Dendritic cell treated with granulocyte-macrophage colony-stimulating factor and Interleukin-4, amounts not matched to agents 40 ng/mL and 50 ng/mL, for 4 days (primary cell): ENCODE data around the gene SLC40A1.
A peak's percentile ranks its signal among the peaks of the same experiment; 100 is the strongest.

ENCODE experiments used
- H3K27ac Mint-ChIP-seq: one replicate; pipeline ENCODE4 v1.8.0; 2022; ENCODE audit warnings: mild to moderate bottlenecking, mixed read lengths
- H3K27me3 Mint-ChIP-seq: one replicate; pipeline ENCODE4 v1.8.0; 2022; ENCODE audit warnings: mild to moderate bottlenecking, mixed read lengths
- H3K36me3 Mint-ChIP-seq: one replicate; pipeline ENCODE4 v1.8.0; 2022; ENCODE audit warnings: low read depth, mixed read lengths
- H3K4me1 Mint-ChIP-seq: one replicate; pipeline ENCODE4 v1.8.0; 2022; ENCODE audit warnings: low read depth, mixed read lengths
- H3K4me3 Mint-ChIP-seq: one replicate; pipeline ENCODE4 v1.8.0; 2022; ENCODE audit warnings: mild to moderate bottlenecking, moderate library complexity, mixed read lengths
- H3K9me3 Mint-ChIP-seq: one replicate; pipeline ENCODE4 v1.8.0; 2022; ENCODE audit warnings: mixed read lengths
- intact Hi-C: fragments of 100-400 bp; cut with micrococcal nuclease; formaldehyde crosslinking; loops from one replicate; pipeline ENCODE4 v1.15.0; 2022

The SLC40A1 gene

DNA sequence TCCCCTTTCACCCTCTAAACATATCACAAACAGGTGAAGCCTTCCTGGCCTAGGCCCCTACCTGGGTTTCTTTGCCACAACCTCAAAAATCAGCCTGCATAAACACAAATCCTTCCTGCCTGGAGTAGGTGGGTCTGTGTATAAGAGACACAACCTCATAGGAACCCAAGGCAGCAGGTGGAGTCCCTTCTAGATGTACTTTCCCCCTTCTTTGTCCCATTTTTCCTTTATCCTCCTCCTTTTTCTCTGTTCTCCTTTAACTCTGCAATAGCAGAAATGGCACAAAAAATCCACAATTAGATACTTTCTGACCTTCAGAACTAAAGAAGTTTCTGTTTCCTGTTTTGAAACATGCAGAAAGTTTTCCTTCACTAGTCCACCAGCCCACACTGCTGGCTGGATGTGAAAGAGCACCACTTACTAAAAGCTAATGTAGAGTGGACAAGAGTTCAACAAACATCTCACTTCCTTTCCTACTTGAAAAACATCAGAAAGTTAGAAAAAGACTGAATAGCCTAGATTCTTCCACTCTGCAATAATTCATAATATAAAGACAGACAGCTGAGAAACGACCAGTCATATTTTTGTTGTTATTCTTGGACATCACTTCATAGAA, 11.2 kb downstream of the SLC40A1 start:
- H3K27ac Mint-ChIP-seq: peak overlapping the region; percentile 82
- peaks cover 65% of the 10 kb centered on the region for H3K4me1 Mint-ChIP-seq
- peaks cover 78% of the 10 kb centered on the region for H3K36me3 Mint-ChIP-seq

DNA sequence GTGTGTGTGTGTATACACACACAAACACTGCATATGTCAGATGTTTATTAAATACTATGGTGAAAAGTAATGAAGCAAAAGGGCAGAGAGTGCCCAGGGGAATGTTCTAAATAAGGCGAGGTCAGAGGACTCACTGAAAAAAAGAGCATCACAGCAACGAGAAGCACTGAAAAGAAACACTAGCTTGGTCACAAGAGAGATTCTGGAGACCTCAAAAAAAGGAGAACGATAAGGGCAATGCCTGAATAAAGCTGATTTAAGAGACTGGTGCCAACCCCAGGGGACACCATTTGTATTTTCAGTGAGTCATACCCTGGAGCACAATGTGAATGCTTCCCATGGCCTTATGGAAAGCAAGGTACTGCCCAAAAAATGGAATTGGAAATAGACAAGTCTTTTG, 14.5 kb downstream of the SLC40A1 start:
- Mint-ChIP-seq H3K36me3 (peaks cover 73% of the 10 kb centered on the region), H3K27me3 (no peaks in the 10 kb centered on the region), H3K9me3 (no peaks in the 10 kb centered on the region), H3K4me3 (no peak overlapping the region), H3K4me1 (peaks cover 55% of the 10 kb centered on the region), H3K27ac (peak overlapping the region; percentile 54)
- intact Hi-C loops: no loop called here

More for the DNA sequence above, 11.2 kb downstream of the SLC40A1 start:
- H3K27me3 Mint-ChIP-seq: no peaks in the 10 kb centered on the region
- H3K4me3 Mint-ChIP-seq: peak overlapping the region; percentile 51
- intact Hi-C loops: loop anchor here (2.0 kb wide), 1 partner anchor 55 kb away; no protein-coding TSS in a partner anchor
- no peaks in the 10 kb centered on the region for H3K9me3 Mint-ChIP-seq

DNA sequence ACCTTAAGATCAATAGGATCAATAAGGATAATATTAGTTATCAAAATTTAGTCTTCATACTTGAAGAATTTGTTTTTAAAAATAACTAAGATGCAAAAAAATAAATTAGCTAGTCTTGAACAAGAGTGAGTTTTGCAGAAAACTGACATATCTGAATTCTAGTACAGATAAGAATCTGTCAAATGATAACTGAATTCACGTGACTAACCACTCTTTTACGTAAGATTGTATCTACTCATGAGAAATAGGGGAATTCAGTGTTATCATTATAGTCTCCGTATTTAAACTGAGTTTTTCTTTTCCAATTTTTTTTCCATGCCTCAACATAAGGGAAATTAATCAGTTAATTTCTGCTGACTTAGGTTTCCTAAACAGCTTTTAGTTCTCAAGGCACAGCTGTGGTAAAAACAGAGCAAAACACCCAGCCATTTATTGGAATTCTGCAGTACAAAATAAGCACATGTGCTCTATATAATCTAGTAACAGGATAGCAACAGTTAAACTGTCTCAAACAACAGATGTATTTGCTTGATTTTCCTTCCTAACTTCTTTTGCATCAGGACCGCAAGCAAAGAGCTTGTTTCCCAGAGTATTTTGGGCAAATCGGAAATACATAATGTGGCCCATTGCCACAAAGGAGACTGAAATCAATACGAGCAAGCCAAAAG, 19.1 kb downstream of the SLC40A1 start:
- peaks cover 55% of the 10 kb centered on the region for H3K36me3 Mint-ChIP-seq
- no peaks in the 10 kb centered on the region for H3K9me3 Mint-ChIP-seq
- H3K4me3 Mint-ChIP-seq: no peak overlapping the region
- intact Hi-C loops: no loop called here
- H3K27ac Mint-ChIP-seq: no peak overlapping the region
- H3K4me1 Mint-ChIP-seq: peaks cover 39% of the 10 kb centered on the region
- H3K27me3 Mint-ChIP-seq: no peaks in the 10 kb centered on the region

DNA sequence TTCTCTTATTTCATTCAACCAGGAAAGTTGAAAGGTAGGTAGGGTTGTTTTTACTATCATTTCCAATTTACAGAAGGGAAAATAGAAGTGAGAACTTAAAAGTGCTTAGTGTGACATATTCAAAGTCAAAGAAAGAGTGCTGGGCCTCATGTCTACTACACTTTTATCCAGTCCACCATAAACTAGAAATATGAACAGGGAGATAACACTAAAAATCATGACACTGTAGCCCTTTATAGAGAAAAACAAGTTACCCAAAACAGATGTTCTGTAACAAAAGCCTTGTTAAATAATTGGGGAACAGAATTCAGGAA, 20.4 kb downstream of the SLC40A1 start:
- Mint-ChIP-seq H3K36me3 (peaks cover 43% of the 10 kb centered on the region), H3K9me3 (no peaks in the 10 kb centered on the region), H3K27ac (peak overlapping the region; percentile 1)

DNA sequence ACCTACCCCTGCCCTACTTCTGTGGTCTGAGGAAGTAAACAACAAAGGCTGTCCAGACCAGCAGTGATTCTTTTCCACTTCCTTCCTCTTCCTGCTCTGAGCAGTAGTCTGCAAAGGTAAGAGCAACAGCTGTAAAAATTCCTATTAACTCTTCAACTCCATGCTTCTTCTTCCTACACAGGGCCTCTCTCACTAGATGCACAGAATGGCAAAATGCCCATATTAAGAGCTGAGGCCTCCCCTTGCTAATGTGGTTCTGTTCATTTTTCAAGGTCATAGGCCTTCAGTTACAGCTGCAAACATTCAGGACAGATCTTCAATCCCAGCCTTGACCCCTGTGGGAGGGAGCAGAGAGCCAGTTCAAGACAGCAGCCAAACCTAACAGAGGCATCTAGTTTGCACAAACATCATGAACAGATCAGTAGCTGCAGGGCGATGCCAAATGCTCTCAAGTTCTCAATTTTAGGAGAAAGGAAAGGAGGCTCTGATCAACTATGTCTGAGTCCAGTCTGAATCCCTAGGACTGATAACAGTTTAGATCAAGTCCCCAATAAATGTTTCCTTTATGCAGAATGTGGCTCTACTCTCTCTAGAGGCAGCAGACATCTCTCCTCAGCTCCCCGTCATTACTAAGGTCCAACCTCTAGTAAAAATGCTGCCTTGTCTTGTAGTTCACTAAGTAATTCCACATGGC, 20.9 kb downstream of the SLC40A1 start:
- H3K27me3 Mint-ChIP-seq: no peaks in the 10 kb centered on the region
- H3K4me3 Mint-ChIP-seq: no peak overlapping the region
- peak overlapping the region; percentile 1 for H3K27ac Mint-ChIP-seq
- intact Hi-C loops: no loop called here
- H3K9me3 Mint-ChIP-seq: no peaks in the 10 kb centered on the region
- H3K4me1 Mint-ChIP-seq: peaks cover 24% of the 10 kb centered on the region
- H3K36me3 Mint-ChIP-seq: peaks cover 38% of the 10 kb centered on the region

More for the DNA sequence above, 20.4 kb downstream of the SLC40A1 start:
- Mint-ChIP-seq H3K4me3 (no peak overlapping the region), H3K27me3 (no peaks in the 10 kb centered on the region), H3K4me1 (peaks cover 29% of the 10 kb centered on the region)
- intact Hi-C loops: no loop called here

DNA sequence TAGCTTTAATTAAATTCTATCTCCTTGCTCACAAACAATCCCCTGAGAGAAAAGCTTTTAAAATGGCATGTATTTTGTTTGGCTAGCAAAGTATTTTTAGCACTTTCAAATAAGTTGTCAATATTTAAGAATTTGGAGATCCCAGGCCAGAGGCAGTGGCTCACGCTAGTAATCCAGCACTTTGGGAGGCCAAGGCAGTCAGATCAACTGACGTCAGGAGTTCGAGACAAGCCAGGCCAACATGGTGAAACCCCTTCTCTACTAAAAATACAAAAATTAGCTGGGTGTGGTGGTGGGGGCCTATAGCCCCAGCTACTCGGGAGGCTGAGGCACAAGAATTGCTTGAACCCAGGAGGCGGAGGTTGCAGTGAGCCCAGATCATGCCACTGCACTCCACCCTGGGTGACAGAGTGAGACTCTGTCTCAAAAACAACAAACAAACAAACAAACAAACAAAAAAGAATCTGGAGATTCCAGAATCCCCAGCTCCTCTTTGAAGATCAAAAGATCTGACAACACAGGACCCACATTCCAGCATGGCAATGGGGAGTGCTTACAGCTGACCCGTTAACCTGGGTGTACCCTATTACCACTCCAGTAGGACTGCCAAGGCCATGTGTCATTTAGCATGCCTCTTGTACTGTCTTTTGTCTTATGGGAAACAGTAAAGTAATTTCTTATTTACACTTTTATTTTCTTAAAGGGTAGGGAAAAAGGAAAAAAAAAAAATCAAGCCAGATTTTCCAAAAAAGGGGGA, 21.9 kb downstream of the SLC40A1 start:
- Mint-ChIP-seq H3K27me3 (no peaks in the 10 kb centered on the region), H3K9me3 (no peaks in the 10 kb centered on the region), H3K27ac (no peak overlapping the region), H3K36me3 (peaks cover 27% of the 10 kb centered on the region), H3K4me3 (no peak overlapping the region), H3K4me1 (peaks cover 14% of the 10 kb centered on the region)
- intact Hi-C loops: no loop called here

DNA sequence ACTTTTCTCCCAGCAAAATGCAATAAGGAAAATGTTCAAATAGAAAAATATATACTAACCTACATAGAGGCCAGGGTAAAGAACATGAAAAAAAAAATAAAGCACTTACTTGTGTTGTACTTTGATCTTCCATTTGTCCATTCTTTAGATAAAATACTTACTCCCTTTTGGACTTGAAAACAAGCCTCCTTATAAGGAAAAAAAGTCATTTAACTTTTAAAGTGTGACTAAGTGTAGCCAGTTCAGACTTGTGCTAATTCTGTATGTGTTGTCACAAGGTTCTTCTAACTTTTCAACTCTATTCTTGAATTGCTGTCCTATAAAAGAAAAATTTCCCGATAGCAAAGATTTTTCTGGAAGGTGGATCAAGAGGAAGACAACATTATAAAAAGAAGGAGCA, 23.2 kb downstream of the SLC40A1 start:
- Mint-ChIP-seq H3K27me3 (no peaks in the 10 kb centered on the region), H3K4me1 (peaks cover 11% of the 10 kb centered on the region), H3K27ac (no peak overlapping the region), H3K9me3 (no peaks in the 10 kb centered on the region), H3K36me3 (peaks cover 23% of the 10 kb centered on the region), H3K4me3 (no peak overlapping the region)
- intact Hi-C loops: no loop called here

DNA sequence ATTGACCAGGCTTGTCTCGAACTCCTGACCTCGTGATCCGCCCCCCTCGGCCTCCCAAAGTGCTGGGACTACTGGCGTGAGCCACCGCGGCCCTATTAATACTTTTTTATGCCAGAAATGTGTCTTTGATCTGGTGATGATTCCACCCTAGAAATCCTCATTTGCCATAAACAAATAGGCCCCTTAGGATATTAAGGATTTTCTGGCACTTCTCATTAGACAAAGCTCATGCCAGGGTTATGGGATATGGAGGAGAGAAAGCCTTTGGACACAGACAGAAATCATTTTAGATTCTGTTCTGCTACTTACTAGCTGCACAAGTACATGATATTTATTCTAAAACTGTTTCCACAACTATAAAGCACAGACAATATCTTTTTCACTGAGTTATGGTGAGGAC, 24.1 kb downstream of the SLC40A1 start:
- H3K27ac Mint-ChIP-seq: no peak overlapping the region
- no peaks in the 10 kb centered on the region for H3K27me3 Mint-ChIP-seq
- no peaks in the 10 kb centered on the region for H3K9me3 Mint-ChIP-seq
- peaks cover 11% of the 10 kb centered on the region for H3K4me1 Mint-ChIP-seq
- H3K36me3 Mint-ChIP-seq: peaks cover 17% of the 10 kb centered on the region
- no peak overlapping the region for H3K4me3 Mint-ChIP-seq
- intact Hi-C loops: no loop called here

DNA sequence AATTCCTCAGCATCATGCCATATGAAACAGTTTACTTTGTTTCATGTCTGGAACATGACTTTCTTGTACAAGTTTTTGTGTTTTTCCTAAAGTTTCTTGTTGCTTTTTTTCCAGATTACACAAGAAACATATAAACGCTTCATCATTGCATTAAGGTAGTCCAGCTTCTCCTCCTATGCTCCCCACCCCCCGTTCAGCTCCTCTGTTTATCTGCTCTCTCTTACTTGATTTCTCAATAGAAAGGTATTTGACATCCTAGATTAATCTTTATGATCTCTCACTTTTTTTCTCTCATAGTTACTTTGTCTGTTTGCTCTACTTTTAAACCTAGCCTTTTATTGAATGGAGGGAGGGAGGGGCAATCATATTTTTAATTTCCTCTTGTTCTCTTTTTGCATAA, 25.4 kb downstream of the SLC40A1 start:
- H3K4me1 Mint-ChIP-seq: peaks cover 11% of the 10 kb centered on the region

DNA sequence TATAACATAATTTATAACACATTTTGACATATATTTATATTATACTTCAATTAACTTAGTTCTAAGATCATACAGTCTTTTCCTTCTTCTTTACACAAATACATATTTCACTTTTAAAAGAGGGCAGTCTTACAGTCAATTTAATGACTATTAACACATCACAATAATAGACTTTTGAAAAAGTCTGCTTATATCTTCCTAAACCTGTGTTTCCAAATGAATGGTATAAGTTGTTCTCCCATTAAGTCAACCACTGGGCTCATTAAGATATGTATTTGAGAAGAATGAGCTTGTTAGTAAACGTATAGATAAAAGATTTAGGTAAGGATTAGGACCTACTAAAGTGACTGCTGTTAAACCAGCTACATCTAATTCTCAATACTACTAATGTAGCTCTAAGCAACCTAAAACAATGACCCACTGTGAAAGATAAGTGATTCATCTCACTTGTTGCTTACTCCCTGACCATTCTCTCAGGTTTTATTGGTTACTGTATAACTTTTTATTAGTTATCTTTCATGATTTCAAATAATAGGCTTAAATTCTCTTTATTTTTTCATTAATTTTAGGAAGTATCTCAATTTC, 27.0 kb downstream of the SLC40A1 start:
- intact Hi-C loops: no loop called here
- Mint-ChIP-seq H3K27ac (no peak overlapping the region), H3K4me1 (peaks cover 5% of the 10 kb centered on the region)

More for the DNA sequence above, 25.4 kb downstream of the SLC40A1 start:
- Mint-ChIP-seq H3K36me3 (peaks cover 8% of the 10 kb centered on the region), H3K27me3 (no peaks in the 10 kb centered on the region), H3K4me3 (no peak overlapping the region), H3K9me3 (no peaks in the 10 kb centered on the region), H3K27ac (no peak overlapping the region)
- intact Hi-C loops: no loop called here

DNA sequence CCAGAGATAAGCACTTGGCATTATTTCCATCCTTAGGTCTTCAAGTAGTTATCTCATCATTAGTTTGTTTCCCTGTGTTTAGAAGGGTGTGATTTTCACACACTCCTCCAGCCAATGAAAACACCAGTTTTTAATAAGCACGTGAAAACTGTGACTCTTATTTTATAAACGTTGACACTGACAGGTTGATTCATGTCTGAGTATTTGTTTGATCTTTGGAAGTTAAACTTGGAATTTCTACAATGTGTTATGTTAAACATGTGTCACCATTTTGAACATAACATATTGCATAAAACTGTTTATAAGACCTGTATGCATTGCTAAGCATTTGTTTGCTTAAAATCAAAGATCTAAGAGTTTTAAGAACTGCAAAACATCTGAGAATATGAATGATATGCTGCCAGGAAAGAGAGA, 27.6 kb downstream of the SLC40A1 start:
- no peaks in the 10 kb centered on the region for H3K9me3 Mint-ChIP-seq
- intact Hi-C loops: no loop called here
- H3K4me3 Mint-ChIP-seq: no peak overlapping the region
- no peaks in the 10 kb centered on the region for H3K36me3 Mint-ChIP-seq
- H3K27me3 Mint-ChIP-seq: no peaks in the 10 kb centered on the region
- no peak overlapping the region for H3K27ac Mint-ChIP-seq
- H3K4me1 Mint-ChIP-seq: peaks cover 5% of the 10 kb centered on the region

More for the DNA sequence above, 27.0 kb downstream of the SLC40A1 start:
- H3K27me3 Mint-ChIP-seq: no peaks in the 10 kb centered on the region
- H3K36me3 Mint-ChIP-seq: no peaks in the 10 kb centered on the region
- no peak overlapping the region for H3K4me3 Mint-ChIP-seq
- H3K9me3 Mint-ChIP-seq: no peaks in the 10 kb centered on the region

DNA sequence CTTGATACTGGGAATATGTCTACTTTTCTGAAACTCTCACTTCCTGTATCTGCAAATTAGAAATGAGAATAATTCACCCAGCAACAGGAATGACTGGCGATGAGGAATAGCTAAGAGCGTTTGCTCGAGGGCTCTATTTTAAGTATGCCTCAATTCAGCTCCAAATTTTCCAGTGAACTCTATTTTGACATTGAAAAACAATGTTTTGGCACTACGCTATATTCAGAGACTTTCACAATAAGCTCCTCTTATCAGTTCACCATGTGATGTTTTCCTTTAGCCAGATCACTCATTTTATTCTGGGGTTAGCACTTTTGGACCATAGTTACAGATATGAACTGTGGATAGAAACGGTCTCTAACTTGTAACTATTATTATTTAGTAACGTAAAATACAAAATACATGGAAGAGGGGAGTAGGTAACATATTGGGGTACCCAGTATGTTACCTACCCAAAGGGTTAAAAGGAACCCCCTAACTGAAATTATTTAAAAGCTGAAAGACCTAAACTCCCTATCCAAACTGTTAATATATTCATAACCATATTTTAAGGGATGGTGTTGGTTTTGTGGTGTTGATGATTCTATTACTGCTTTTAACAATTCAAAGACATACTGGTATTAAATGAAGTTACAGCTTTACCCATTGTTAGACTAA, 28.1 kb downstream of the SLC40A1 start:
- Mint-ChIP-seq H3K4me3 (no peak overlapping the region), H3K27ac (no peak overlapping the region), H3K27me3 (no peaks in the 10 kb centered on the region), H3K4me1 (peaks cover 5% of the 10 kb centered on the region), H3K9me3 (no peaks in the 10 kb centered on the region), H3K36me3 (no peaks in the 10 kb centered on the region)
- intact Hi-C loops: no loop called here

DNA sequence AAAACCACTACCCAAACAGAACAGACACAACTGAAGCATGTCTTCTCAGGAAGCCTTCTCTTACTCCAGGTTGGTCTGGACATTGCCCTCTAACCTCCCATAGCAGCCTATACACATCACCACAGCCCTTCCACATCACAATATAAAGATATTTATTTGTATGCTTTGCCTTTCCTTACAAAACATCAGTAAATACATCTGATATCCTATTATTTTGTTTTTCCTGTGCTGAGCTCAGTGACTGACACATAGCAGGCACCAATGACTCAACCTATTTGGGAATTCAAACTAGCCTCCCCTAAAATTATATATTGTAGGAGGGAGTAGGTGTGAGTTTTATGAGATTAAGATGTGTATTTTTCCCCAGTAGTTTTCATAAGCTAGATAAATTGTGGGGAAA, 28.8 kb downstream of the SLC40A1 start:
- H3K27ac Mint-ChIP-seq: no peak overlapping the region
- H3K4me1 Mint-ChIP-seq: peaks cover 5% of the 10 kb centered on the region
- intact Hi-C loops: no loop called here
- H3K9me3 Mint-ChIP-seq: no peaks in the 10 kb centered on the region
- no peaks in the 10 kb centered on the region for H3K27me3 Mint-ChIP-seq
- no peak overlapping the region for H3K4me3 Mint-ChIP-seq
- H3K36me3 Mint-ChIP-seq: no peaks in the 10 kb centered on the region
